ENCODE results near the gene AKNA. TPM values are rescaled to one million over a fixed set of nuclear protein-coding genes. Genes with fewer than 3 reads are reported as not detected.

AKNA gene
- total RNA-seq, 1 donor from 2014 or later: 0.20 TPM

DNA sequence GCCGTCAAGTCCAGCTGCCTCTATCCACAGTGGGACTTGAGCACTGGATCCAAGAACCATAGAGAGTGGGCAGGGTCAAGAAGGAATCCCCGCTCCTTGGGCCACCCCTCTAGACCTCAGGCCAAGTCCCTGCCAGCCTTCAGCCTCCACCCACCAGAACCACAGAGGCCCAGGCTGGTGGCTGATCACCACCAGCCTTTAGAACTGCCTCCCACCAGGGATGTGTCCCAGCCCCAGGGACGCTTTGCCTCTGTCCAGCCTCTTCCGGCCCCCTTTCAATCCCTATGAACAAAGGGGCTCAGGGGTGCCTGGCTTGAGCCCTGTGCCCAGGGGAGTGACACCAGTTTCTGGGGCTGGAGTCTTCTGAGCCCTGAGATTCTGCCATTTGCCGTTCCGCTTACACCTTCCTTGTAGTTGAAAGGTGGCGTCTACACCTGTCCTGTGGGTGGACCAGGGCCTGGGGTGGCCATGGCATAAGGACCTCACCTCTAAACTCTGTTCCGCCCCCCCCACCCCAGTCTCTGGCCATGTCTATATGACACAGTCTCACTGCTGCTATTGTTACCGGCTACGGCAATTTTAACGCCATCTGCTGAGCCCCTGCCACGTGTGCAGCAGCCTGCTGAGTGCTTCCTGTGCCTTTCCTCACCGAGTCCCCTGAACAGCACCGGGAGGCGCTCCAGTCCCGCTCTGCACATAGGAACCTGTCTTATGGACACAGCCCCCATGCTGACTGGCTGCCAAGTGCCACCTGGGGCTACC, 100.6 kb downstream of the AKNA start:
- peak in 1 of 2 donors; percentile 34 for DNase-seq (ENCODE audit: low read depth in 2 of 2)

DNA sequence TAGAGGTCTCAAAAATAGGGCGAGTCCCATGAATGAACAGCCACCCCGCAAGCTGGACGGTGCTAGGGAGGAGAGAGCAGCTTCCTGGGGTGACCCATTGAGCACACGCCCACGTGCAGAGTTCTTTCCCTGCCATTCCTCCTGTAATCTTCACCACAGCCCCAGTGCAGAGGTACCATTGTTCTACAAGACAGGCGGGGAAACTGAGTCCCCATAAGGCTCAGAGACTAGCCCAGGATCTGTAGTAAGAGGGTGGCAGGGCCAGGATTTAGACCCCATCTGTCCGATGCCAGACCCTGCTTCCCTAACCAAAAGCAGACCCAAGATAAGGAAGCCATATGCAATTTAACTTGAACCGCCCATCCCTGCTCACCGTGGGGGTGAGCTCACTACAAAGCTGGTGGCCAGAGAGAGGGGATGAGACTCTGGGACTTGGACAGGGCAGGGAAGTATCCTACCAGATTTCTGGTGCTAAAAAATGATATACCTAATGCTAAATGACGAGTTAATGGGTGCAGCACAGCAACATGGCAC, 101.6 kb downstream of the AKNA start:
- DNase-seq (ENCODE audit: low read depth in 2 of 2): no peak

GRCh38 chr9:114285166-114285867, 102.5 kb downstream of the AKNA start:
- DNase-seq (ENCODE audit: low read depth in 2 of 2): peak; percentile 44 to 90

DNA sequence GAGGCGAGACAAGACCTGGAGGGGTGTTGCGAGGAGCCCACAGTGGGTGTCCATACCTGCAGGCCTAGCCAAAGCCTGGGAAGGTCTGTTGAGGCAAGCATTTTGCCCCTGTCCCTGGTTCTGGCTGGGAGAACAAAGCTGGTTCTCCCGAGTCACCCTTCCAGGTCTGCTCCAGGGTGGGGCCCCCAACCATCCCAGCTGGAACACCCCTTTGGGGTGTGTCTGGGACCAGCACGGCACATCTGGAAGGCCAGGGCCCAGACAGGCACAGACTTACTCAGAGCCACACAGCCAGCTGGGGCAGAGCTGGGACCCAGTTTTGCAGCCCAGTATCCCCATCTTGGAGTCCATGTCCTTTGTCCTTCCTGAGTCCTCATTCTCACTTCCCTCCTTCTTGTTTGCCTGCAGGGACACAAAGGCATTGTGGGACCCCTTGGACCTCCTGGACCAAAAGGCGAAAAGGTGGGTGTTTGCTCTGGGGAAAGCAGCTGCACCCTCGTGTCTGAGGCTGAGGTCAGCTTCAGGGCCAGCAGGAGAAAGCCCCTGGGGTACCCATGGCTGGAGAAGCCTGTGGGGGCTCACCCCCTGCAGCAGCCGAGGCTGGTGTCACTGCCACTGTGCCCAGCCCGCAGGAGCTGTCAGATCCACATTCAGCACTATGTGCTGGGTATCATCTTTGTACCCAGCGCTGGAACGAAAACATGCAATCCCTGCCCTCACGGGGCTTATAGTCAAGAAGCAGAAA, 103.3 kb downstream of the AKNA start:
- DNase-seq (ENCODE audit: low read depth in 2 of 2): no peak

Other genes starting within 250 kb of the AKNA start
- gene COL27A1, start 232.4 kb downstream of the AKNA start, total RNA-seq: 0.40 and 1.1 TPM in 2 replicates
- not detected in 2 replicates for gene ORM1, start 64.9 kb downstream of the AKNA start, total RNA-seq
- gene ORM2, start 58.1 kb downstream of the AKNA start, total RNA-seq: not detected in 2 replicates
- gene WHRN, start 117.5 kb upstream of the AKNA start, total RNA-seq: 0.20 and 0.22 TPM in 2 replicates
- gene ATP6V1G1, start 199.8 kb upstream of the AKNA start, total RNA-seq: 85.9 and 119 TPM in 2 replicates
- gene TMEM268, start 223.3 kb upstream of the AKNA start, total RNA-seq: 3.5 and 4.8 TPM in 2 replicates

Measured in lung microvascular endothelial cell (primary cell).